Panc1 (cell line): Measurements from ENCODE around the gene MON1A. TPM values are rescaled to one million over a fixed set of nuclear protein-coding genes. Genes with fewer than 3 reads are reported as not detected.
"Not testable (repeated sequence)": the region's sequence is repeated elsewhere in the genome, so short reads cannot be mapped to it uniquely, and the experiment has no call there.

Experiments
- ATAC-seq: fragments of 200-7000 bp; cut with Tn5 transposase; 2 replicates; pipeline ENCODE4 v1.9.1; 2020; ENCODE audit warnings: mild to moderate bottlenecking, moderate library complexity
- BruUV-seq: library from RNA; stranded (reverse); fragments of 400-500 nt; replicated peaks from 2 replicates; lab custom pipeline; 2021; lab: Mats Ljungman, UMichigan
- CTCF ChIA-PET: fragments of 300-600 bp; sonication (Branson Sonifier 250); formaldehyde crosslinking; loops from one replicate; lab custom pipeline; 2022; ENCODE audit warnings: antibody characterized with exemption; lab: Charles Lee
- POLR2A ChIA-PET: fragments of 300-600 bp; sonication (Branson Sonifier 250); formaldehyde crosslinking; loops from one replicate; lab custom pipeline; 2022; ENCODE audit warnings: antibody characterized with exemption; lab: Charles Lee
- DNase-seq: peaks from one replicate; pipeline ENCODE4 v3.0.0-alpha.2; 2010; ENCODE audit warnings: low read depth, low spot score
- H3K27ac ChIP-seq: 2 replicates; pipeline ENCODE4 v1.5.1; 2011; ENCODE audit warnings: mild to moderate bottlenecking, low read length, inconsistent platforms
- H3K27me3 ChIP-seq: fragments of 200-500 bp; sonication (Bioruptor generic); 2 replicates; pipeline ENCODE4 v1.6.0; 2014; ENCODE audit warnings: low read length, inconsistent platforms; ENCODE audit not compliant: control insufficient read depth, insufficient read depth
- H3K36me3 ChIP-seq: fragments of 200-500 bp; sonication (Bioruptor generic); 2 replicates; pipeline ENCODE4 v1.5.1; 2014; ENCODE audit warnings: inconsistent platforms, mild to moderate bottlenecking, low read length, moderate library complexity; ENCODE audit not compliant: control insufficient read depth, insufficient read depth
- H3K4me1 ChIP-seq: 2 replicates; pipeline ENCODE4 v1.5.1; 2011; ENCODE audit warnings: inconsistent platforms, mild to moderate bottlenecking, low read length, moderate library complexity; ENCODE audit not compliant: control insufficient read depth, insufficient read depth
- H3K4me3 ChIP-seq, 2 experiments: 2 replicates each; pipeline ENCODE4 v1.5.1; 2011 to 2012; ENCODE audit warnings: low read depth in 2 of 2, low read length in 2 of 2, mild to moderate bottlenecking in 2 of 2, inconsistent platforms in 1 of 2, moderate library complexity in 1 of 2
- H3K9me3 ChIP-seq: fragments of 200-500 bp; sonication (Bioruptor generic); 2 replicates; pipeline ENCODE4 v1.5.1; 2014; ENCODE audit warnings: low read depth, mild to moderate bottlenecking, inconsistent platforms, low read length, moderate library complexity; ENCODE audit not compliant: control insufficient read depth, insufficient read depth
- CTCF ChIP-seq: fragments of 450-650 bp; IDR thresholded peaks from 2 replicates; pipeline ENCODE4 v1.5.1; 2017; ENCODE audit warnings: mild to moderate bottlenecking
- POLR2AphosphoS5 ChIP-seq: IDR thresholded peaks from 2 replicates; pipeline ENCODE4 v1.6.1; 2012; ENCODE audit warnings: mild to moderate bottlenecking, low read depth, low read length, moderate library complexity
- REST ChIP-seq, 2 experiments: IDR thresholded peaks; 2 replicates each; pipeline ENCODE4 v1.6.1; 2011 to 2012; ENCODE audit warnings: low read depth in 2 of 2, control low read depth in 1 of 2, low read length in 1 of 2, mild to moderate bottlenecking in 1 of 2, moderate library complexity in 1 of 2; ENCODE audit not compliant: insufficient read depth in 1 of 2
- SIN3A ChIP-seq: IDR thresholded peaks from 2 replicates; pipeline ENCODE4 v1.6.1; 2012; ENCODE audit warnings: low read depth, mild to moderate bottlenecking, low read length, moderate library complexity, borderline replicate concordance; ENCODE audit not compliant: insufficient read depth
- TCF7L2 ChIP-seq: IDR thresholded peaks from 2 replicates; pipeline ENCODE4 v1.6.1; 2011; ENCODE audit warnings: mild to moderate bottlenecking, low read depth, low read length, inconsistent platforms
- in situ Hi-C: cut with HindIII; loops from 2 replicates; pipeline ENCODE4 v1.10.0; 2016; ENCODE audit warnings: low sequenced_read_pairs, low pct_unique_long_range_greater_than_20kb
- intact Hi-C: fragments of 100-400 bp; cut with micrococcal nuclease; formaldehyde crosslinking; loops from one replicate; pipeline ENCODE4 v1.10.0; 2022; ENCODE audit not compliant: unreplicated experiment
- total RNA-seq: library from RNA; stranded (reverse); gene quantifications from one replicate; pipeline ENCODE4 v1.2.1, GENCODE V29; 2021; ENCODE audit not compliant: unreplicated experiment

The MON1A gene
- total RNA-seq, 1 experiment from 2014 or later: 12.9 TPM

GRCh38 chr3:49925485-49925884 is 4.1 kb downstream of the MON1A start:
- Histone ChIP-seq H3K27me3 (no peaks in the 10 kb centered on the region), H3K27ac (no peak overlapping the region), H3K4me3 (no peak overlapping the region), H3K9me3 (no peaks in the 10 kb centered on the region), H3K4me1 (0 out of 2 replicates have a peak, but pooled peaks cover 6% of the 10 kb centered on the region), H3K36me3 (no peaks in the 10 kb centered on the region)
- BruUV-seq: no TSS peak
- intact Hi-C loops: no loop called here
- in situ Hi-C loops: no loop called here
- CTCF ChIA-PET: no interaction called here
- ATAC-seq: no peak
- TF ChIP-seq REST (IDR thresholded peaks at IDR 0.05; ENCODE audit: insufficient read depth in 1 of 2, low read depth in 2 of 2, low read length in 1 of 2) (no peak), SIN3A (no peak), CTCF (no peak), TCF7L2 (no peak), POLR2AphosphoS5 (no peak)
- no peak for DNase-seq
- POLR2A ChIA-PET: no interaction called here

DNA sequence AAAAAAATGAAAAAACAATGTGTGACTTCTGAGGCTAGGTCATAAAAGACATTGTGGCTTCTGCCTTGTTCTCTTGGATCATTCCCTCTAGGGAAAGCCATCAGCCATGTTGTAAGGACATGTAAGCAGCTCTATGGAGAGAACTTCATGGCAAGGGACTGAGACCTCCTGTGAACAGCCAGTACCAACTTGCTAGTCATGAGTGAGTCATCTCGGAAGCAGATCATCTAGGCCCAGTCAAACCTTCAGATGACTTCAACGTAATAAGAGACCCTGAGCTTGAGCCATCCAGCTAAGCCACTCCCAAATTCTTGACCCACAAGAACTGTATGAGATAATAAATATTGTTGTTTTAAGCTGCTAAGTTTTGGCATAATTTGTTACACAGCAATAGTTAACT is 4.9 kb downstream of the MON1A start:
- H3K27ac ChIP-seq: no peak overlapping the region
- BruUV-seq: no TSS peak
- in situ Hi-C loops (no loop called here), intact Hi-C loops (no loop called here)
- DNase-seq (no peak), ATAC-seq (no peak)
- no peaks in the 10 kb centered on the region for H3K9me3 ChIP-seq
- no peak overlapping the region for H3K4me3 ChIP-seq
- no peaks in the 10 kb centered on the region for H3K36me3 ChIP-seq
- no peaks in the 10 kb centered on the region for H3K4me1 ChIP-seq
- ChIA-PET CTCF (no interaction called here), POLR2A (no interaction called here)
- H3K27me3 ChIP-seq: no peaks in the 10 kb centered on the region
- no peak for TF ChIP-seq POLR2AphosphoS5
- no peak for TF ChIP-seq SIN3A
- no peak for TF ChIP-seq TCF7L2
- no peak for TF ChIP-seq CTCF

DNA sequence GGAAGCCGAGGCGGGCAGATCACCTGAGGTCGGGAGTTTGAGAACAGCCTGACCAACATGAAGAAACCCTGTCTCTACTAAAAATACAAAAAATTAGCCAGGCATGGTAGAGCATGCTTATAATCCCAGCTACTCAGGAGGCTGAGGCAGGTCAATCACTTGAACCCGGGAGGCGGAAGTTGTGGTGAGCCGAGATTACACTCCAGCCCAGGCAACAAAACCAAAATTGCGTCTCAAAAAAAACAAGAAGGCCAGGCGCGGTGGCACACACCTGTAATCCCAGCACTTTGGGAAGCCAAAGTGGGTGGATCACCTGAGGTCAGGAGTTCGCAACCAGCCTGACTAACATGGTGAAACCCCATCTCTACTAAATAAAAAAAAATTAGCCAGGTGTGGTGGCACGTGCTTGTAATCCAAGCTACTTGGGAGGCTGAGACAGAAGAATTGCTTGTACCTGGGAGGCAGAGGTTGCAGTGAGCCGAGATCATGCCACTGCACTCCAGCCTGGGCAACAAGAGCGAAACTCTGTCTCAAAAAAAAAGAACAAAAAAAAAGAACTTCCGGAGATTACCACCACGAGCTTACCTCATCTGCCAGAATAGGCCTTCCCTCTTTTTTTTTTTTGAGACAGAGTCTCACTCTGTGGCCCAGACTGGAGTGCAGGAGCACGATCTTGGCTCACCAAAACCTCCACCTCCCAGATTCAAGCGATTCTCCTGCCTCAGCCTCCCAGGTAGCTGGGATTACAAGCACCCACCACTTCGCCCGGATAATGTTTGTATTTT is 11.6 kb downstream of the MON1A start:
- DNase-seq, CTCF ChIA-PET, ATAC-seq, in situ Hi-C loops, H3K9me3 ChIP-seq, H3K36me3 ChIP-seq, H3K4me1 ChIP-seq, H3K27ac ChIP-seq, BruUV-seq, intact Hi-C loops, H3K27me3 ChIP-seq, H3K4me3 ChIP-seq: not testable (repeated sequence)
- POLR2A ChIA-PET: interaction anchor here (0.7 kb wide), 1 partner anchor 62 kb away, joined by 3 read pairs; no protein-coding TSS in a partner anchor
